PC-3 (cell line): ENCODE measurements around the gene MTA3. TPM values are rescaled to one million over a fixed set of nuclear protein-coding genes. Genes with fewer than 3 reads are reported as not detected.
A peak's percentile ranks its signal among the peaks of the same experiment; 100 is the strongest.
"Not testable (repeated sequence)": the region's sequence is repeated elsewhere in the genome, so short reads cannot be mapped to it uniquely, and the experiment has no call there.

Source experiments
- ATAC-seq: fragments of 200-7000 bp; cut with Tn5 transposase; 2 replicates; pipeline ENCODE4 v1.9.1; 2020; ENCODE audit warnings: mild to moderate bottlenecking, moderate library complexity
- BruUV-seq: library from RNA; stranded (reverse); fragments of 400-500 nt; replicated peaks from 2 replicates; lab custom pipeline; 2021; lab: Mats Ljungman, UMichigan
- CTCF ChIA-PET: fragments of 300-600 bp; sonication (Branson Sonifier 250); formaldehyde crosslinking; loops from one replicate; lab custom pipeline; 2022; ENCODE audit warnings: antibody characterized with exemption; lab: Charles Lee
- POLR2A ChIA-PET: fragments of 300-600 bp; sonication (Branson Sonifier 250); formaldehyde crosslinking; loops from one replicate; lab custom pipeline; 2022; ENCODE audit warnings: antibody characterized with exemption; ENCODE audit not compliant: unreplicated experiment; lab: Charles Lee
- DNase-seq: peaks from one replicate; pipeline ENCODE4 v3.0.0-alpha.2; 2015
- H2AFZ ChIP-seq: fragments of 300-600 bp; sonication (generic); 2 replicates; pipeline ENCODE4 v1.6.0; 2016; ENCODE audit warnings: antibody characterized with exemption, low read length
- H3F3A ChIP-seq: fragments of 300-600 bp; sonication (generic); one replicate; pipeline ENCODE4 v1.6.0; 2017; ENCODE audit warnings: antibody characterized with exemption, low read length, control low read depth, mild to moderate bottlenecking; ENCODE audit not compliant: unreplicated experiment
- H3K27ac ChIP-seq: fragments of 300-600 bp; sonication (generic); 2 replicates; pipeline ENCODE4 v1.5.1; 2016; ENCODE audit warnings: mild to moderate bottlenecking, low read length
- H3K27me3 ChIP-seq: fragments of 300-600 bp; sonication (generic); 2 replicates; pipeline ENCODE4 v1.6.1; 2016; ENCODE audit warnings: low read length, mixed read lengths
- H3K36me3 ChIP-seq: fragments of 300-600 bp; sonication (generic); 2 replicates; pipeline ENCODE4 v1.6.1; 2016; ENCODE audit warnings: low read depth, mixed run types, low read length, mixed read lengths
- H3K4me1 ChIP-seq: fragments of 300-600 bp; sonication (generic); 2 replicates; pipeline ENCODE4 v1.5.1; 2016; ENCODE audit warnings: low read length; ENCODE audit not compliant: insufficient read depth
- H3K4me2 ChIP-seq: fragments of 300-600 bp; sonication (generic); 2 replicates; pipeline ENCODE4 v1.6.0; 2016; ENCODE audit warnings: low read length
- H3K4me3 ChIP-seq: fragments of 300-600 bp; sonication (generic); 2 replicates; pipeline ENCODE4 v1.5.1; 2016; ENCODE audit warnings: mild to moderate bottlenecking, low read length, mixed read lengths
- H3K79me2 ChIP-seq: fragments of 300-600 bp; sonication (generic); 2 replicates; pipeline ENCODE4 v1.6.1; 2017; ENCODE audit warnings: low read length, mixed read lengths
- H3K9ac ChIP-seq: fragments of 300-600 bp; sonication (generic); 2 replicates; pipeline ENCODE4 v1.6.0; 2016; ENCODE audit warnings: mild to moderate bottlenecking, low read length
- H3K9me2 ChIP-seq: fragments of 300-600 bp; sonication (generic); replicated peaks from 2 replicates; pipeline ENCODE4 v1.6.1; 2016; ENCODE audit warnings: mixed run types, low read length, mixed read lengths
- H3K9me3 ChIP-seq: fragments of 300-600 bp; sonication (generic); 2 replicates; pipeline ENCODE4 v1.6.1; 2016; ENCODE audit warnings: low read length, mixed read lengths
- H4K20me1 ChIP-seq: fragments of 300-600 bp; sonication (generic); 2 replicates; pipeline ENCODE4 v1.6.1; 2016; ENCODE audit warnings: low read length, mixed read lengths
- CTCF ChIP-seq: fragments of 300-600 bp; sonication (generic); conservative IDR thresholded peaks from 2 replicates; pipeline ENCODE4 v1.5.1; 2017; ENCODE audit warnings: antibody characterized with exemption, low read depth, mild to moderate bottlenecking, low read length
- EZH2 ChIP-seq: fragments of 300-600 bp; sonication (generic); IDR thresholded peaks from one replicate; pipeline ENCODE4 v1.6.1; 2017; ENCODE audit warnings: antibody characterized with exemption, mild to moderate bottlenecking, low read length; ENCODE audit not compliant: unreplicated experiment
- EZH2phosphoT487 ChIP-seq: fragments of 300-600 bp; sonication (generic); IDR thresholded peaks from 2 replicates; pipeline ENCODE4 v1.6.1; 2018; ENCODE audit warnings: mild to moderate bottlenecking, antibody characterized with exemption, low read length, borderline replicate concordance
- intact Hi-C: fragments of 100-400 bp; cut with micrococcal nuclease; formaldehyde crosslinking; loops from 2 replicates; pipeline ENCODE4 v1.9.0; 2023
- total RNA-seq: library from RNA; depleted of rRNA; stranded (reverse); fragments of >200 nt; gene quantifications from 2 replicates; pipeline ENCODE4 v1.2.3, GENCODE V29; 2014

Gene MTA3
- total RNA-seq, 1 experiment from 2014 or later = 27.3 TPM

- Histone ChIP-seq H3K27me3 (no peaks in the 10 kb centered on the region), H3K9me2 (no peaks in the 10 kb centered on the region), H3K27ac (no peak overlapping the region), H3K4me3 (no peak overlapping the region), H3K9ac (no peak overlapping the region), H3K9me3 (no peaks in the 10 kb centered on the region), H4K20me1 (no peaks in the 10 kb centered on the region), H3K4me2 (no peak overlapping the region), H3K36me3 (peaks cover 4% of the 10 kb centered on the region), H2AFZ (no peak overlapping the region), H3K79me2 (no peaks in the 10 kb centered on the region), H3F3A (no peaks in the 10 kb centered on the region), H3K4me1 (peaks cover 4% of the 10 kb centered on the region; the same call in 1 of the 2 replicates)
- DNase-seq (peak; percentile 55), ATAC-seq (peak; percentile 59; the same call in 1 of the 2 replicates)
- BruUV-seq = no TSS peak
- intact Hi-C loops = no loop called here
- ChIA-PET CTCF (no interaction called here), POLR2A (no interaction called here)
- TF ChIP-seq CTCF = no peak
- TF ChIP-seq EZH2 = no peak
- no peak for TF ChIP-seq EZH2phosphoT487
Measured at GRCh38 chr2:42618972-42619371, 50.5 kb downstream of the MTA3 start.

- H3K36me3 ChIP-seq, H3K27me3 ChIP-seq, H3K9me2 ChIP-seq, H2AFZ ChIP-seq, H3F3A ChIP-seq, DNase-seq, H3K9ac ChIP-seq, intact Hi-C loops, H3K9me3 ChIP-seq, H3K4me3 ChIP-seq, BruUV-seq, CTCF ChIA-PET, H3K27ac ChIP-seq, ATAC-seq, POLR2A ChIA-PET, H3K79me2 ChIP-seq, H4K20me1 ChIP-seq, H3K4me2 ChIP-seq, H3K4me1 ChIP-seq: not testable (repeated sequence)
Measured at GRCh38 chr2:42621626-42622025, 53.2 kb downstream of the MTA3 start.

- no TSS peak for BruUV-seq
- CTCF ChIA-PET = no interaction called here
Measured at GRCh38 chr2:42622943-42623676, 54.7 kb downstream of the MTA3 start.

More at GRCh38 chr2:42622943-42623676, 54.7 kb downstream of the MTA3 start:
- Histone ChIP-seq H3F3A (no peaks in the 10 kb centered on the region), H3K27ac (no peak overlapping the region), H4K20me1 (no peaks in the 10 kb centered on the region), H3K9me3 (no peaks in the 10 kb centered on the region), H3K4me2 (no peak overlapping the region), H3K9ac (no peak overlapping the region), H3K4me1 (peaks cover 4% of the 10 kb centered on the region; the same call in 1 of the 2 replicates), H2AFZ (no peak overlapping the region), H3K4me3 (no peak overlapping the region), H3K36me3 (peaks cover 4% of the 10 kb centered on the region; the same call in 1 of the 2 replicates), H3K9me2 (no peaks in the 10 kb centered on the region), H3K79me2 (no peaks in the 10 kb centered on the region), H3K27me3 (no peaks in the 10 kb centered on the region)
- no peak for ATAC-seq
- no peak for DNase-seq
- POLR2A ChIA-PET = no interaction called here
- intact Hi-C loops = no loop called here
- TF ChIP-seq EZH2 (no peak), EZH2phosphoT487 (no peak), CTCF (no peak)
